Fibroblast of lung (primary cell): ENCODE results near the gene APOL4. TPM values are rescaled to one million over a fixed set of nuclear protein-coding genes. Genes with fewer than 3 reads are reported as not detected.

ENCODE experiments used
- DNase-seq, 2 donors: peaks; one replicate each; pipeline versions ENCODE4 v3.0.0 to v3.0.0-alpha.2; 2010; ENCODE audit warnings: low read depth in 2 of 2
- H2AFZ ChIP-seq: 2 replicates; pipeline ENCODE4 v1.5.1; 2012; ENCODE audit warnings: low read length, control low read depth, inconsistent platforms
- H3K27ac ChIP-seq: 2 replicates; pipeline ENCODE4 v1.5.1; 2011; ENCODE audit warnings: low read length, control low read depth; ENCODE audit not compliant: insufficient read depth
- H3K27me3 ChIP-seq: 2 replicates; pipeline ENCODE4 v1.5.1; 2011; ENCODE audit warnings: mild to moderate bottlenecking, low read length; ENCODE audit not compliant: control insufficient read depth, insufficient read depth
- H3K36me3 ChIP-seq: 2 replicates; pipeline ENCODE4 v1.5.1; 2011; ENCODE audit warnings: low read length; ENCODE audit not compliant: control insufficient read depth, insufficient read depth
- H3K4me1 ChIP-seq: 2 replicates; pipeline ENCODE4 v1.5.1; 2011; ENCODE audit warnings: low read length; ENCODE audit not compliant: control insufficient read depth, insufficient read depth; ENCODE audit errors: extremely low read depth
- H3K4me2 ChIP-seq: 2 replicates; pipeline ENCODE4 v1.5.1; 2011; ENCODE audit warnings: low read length, control low read depth; ENCODE audit not compliant: insufficient read depth; ENCODE audit errors: extremely low read depth
- H3K4me3 ChIP-seq, 4 experiments: fragments of 200-600 bp in 1 of 4; sonication (generic) in 1 of 4; replicated peaks in 1 of 4; 2 replicates each; pipeline ENCODE4 v1.5.1; 2011 to 2016; ENCODE audit warnings: low read length in 4 of 4, low read depth in 3 of 4, mild to moderate bottlenecking in 3 of 4, control low read depth in 2 of 4, inconsistent platforms in 1 of 4, mixed read lengths in 1 of 4; ENCODE audit not compliant: insufficient read depth in 1 of 4; ENCODE audit errors: control extremely low read depth in 1 of 4
- H3K79me2 ChIP-seq: 2 replicates; pipeline ENCODE4 v1.5.1; 2012; ENCODE audit warnings: mild to moderate bottlenecking, low read length, inconsistent platforms; ENCODE audit not compliant: control insufficient read depth, insufficient read depth
- H3K9ac ChIP-seq: 2 replicates; pipeline ENCODE4 v1.5.1; 2011; ENCODE audit warnings: mild to moderate bottlenecking, low read length, control low read depth; ENCODE audit not compliant: insufficient read depth
- H3K9me3 ChIP-seq: 2 replicates; pipeline ENCODE4 v1.5.1; 2012; ENCODE audit warnings: low read depth, low read length; ENCODE audit not compliant: control insufficient read depth, insufficient read depth
- H4K20me1 ChIP-seq: 2 replicates; pipeline ENCODE4 v1.5.1; 2011; ENCODE audit warnings: low read length; ENCODE audit not compliant: control insufficient read depth, insufficient read depth; ENCODE audit errors: extremely low read depth
- CTCF ChIP-seq, 2 donors: IDR thresholded peaks in 1 of 2; conservative IDR thresholded peaks in 1 of 2; 1 replicate in 1 of 2; 2 replicates in 1 of 2; pipeline ENCODE4 v1.5.1; 2011 to 2012; ENCODE audit warnings: low read length in 2 of 2, control low read depth in 1 of 2, inconsistent platforms in 1 of 2, low read depth in 1 of 2, mild to moderate bottlenecking in 1 of 2
- EZH2 ChIP-seq: IDR thresholded peaks from 2 replicates; pipeline ENCODE4 v1.5.1; 2012; ENCODE audit warnings: low read length, control low read depth, mild to moderate bottlenecking; ENCODE audit errors: missing control alignments
- polyA plus RNA-seq, 2 donors: library from polyadenylated mRNA; depleted of rRNA in 1 of 2; stranded (reverse) in 1 of 2; unstranded in 1 of 2; fragments of >200 nt; gene quantifications; 2 replicates each; pipeline ENCODE4 v1.2.1, GENCODE V29; 2011 to 2012; ENCODE audit warnings: missing spikeins in 1 of 2
- total RNA-seq: library from RNA; depleted of rRNA; stranded (reverse); fragments of >200 nt; gene quantifications from 2 replicates; pipeline ENCODE4 v1.2.1, GENCODE V29; 2014

The APOL4 gene
- total and polyA plus RNA-seq, 2 donors (not counting 1 experiment from before 2014, with no cell fraction given) = 0.31 to 2.0 TPM

- Histone ChIP-seq H3K4me3 (no peak overlapping the region), H2AFZ (no peak overlapping the region), H3K4me2 (no peak overlapping the region), H3K36me3 (no peaks in the 10 kb centered on the region), H4K20me1 (no peaks in the 10 kb centered on the region), H3K4me1 (no peaks in the 10 kb centered on the region), H3K9me3 (no peaks in the 10 kb centered on the region), H3K27me3 (peaks cover 2% of the 10 kb centered on the region), H3K9ac (no peak overlapping the region), H3K27ac (no peak overlapping the region), H3K79me2 (no peaks in the 10 kb centered on the region)
- TF ChIP-seq EZH2 (no peak), CTCF (conservative IDR thresholded peaks at IDR 0.05 in 1 of 2, IDR thresholded peaks at IDR 0.05 in 1 of 2; ENCODE audit: low read depth in 1 of 2, low read length in 2 of 2) (peak; percentile 73 to 89)
- peak; percentile 35 to 71 for DNase-seq
Observed at GRCh38 chr22:36180038-36180880, 21.4 kb downstream of the APOL4 start.

DNA sequence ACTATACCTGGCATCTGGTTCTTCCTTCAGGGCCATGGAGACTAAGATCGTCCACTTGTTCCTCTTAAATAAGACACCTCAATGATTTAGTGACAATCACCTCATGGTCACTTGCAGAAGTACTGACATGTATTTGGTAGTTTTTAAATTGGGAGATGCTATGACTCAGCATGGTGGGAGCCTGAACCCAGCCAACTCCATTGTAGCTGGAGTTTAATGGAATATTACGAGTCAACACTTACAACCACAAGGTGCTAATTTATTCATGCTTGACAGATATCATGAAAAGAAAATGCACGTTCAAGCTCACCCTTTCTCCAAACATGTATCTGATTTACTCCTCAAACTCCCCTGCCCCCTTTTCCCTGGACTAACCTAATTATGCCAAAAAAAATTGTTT, 24.4 kb downstream of the APOL4 start:
- Histone ChIP-seq H3K4me2 (no peak overlapping the region), H3K79me2 (no peaks in the 10 kb centered on the region), H3K4me3 (no peak overlapping the region), H2AFZ (no peak overlapping the region), H3K27me3 (peaks cover 2% of the 10 kb centered on the region), H3K27ac (no peak overlapping the region), H3K36me3 (no peaks in the 10 kb centered on the region), H4K20me1 (no peaks in the 10 kb centered on the region), H3K9me3 (no peaks in the 10 kb centered on the region), H3K4me1 (no peaks in the 10 kb centered on the region), H3K9ac (no peak overlapping the region)
- TF ChIP-seq CTCF (conservative IDR thresholded peaks at IDR 0.05 in 1 of 2, IDR thresholded peaks at IDR 0.05 in 1 of 2; ENCODE audit: low read depth in 1 of 2, low read length in 2 of 2) (no peak), EZH2 (no peak)
- DNase-seq = no peak

GRCh38 chr22:36175892-36176291, 25.7 kb downstream of the APOL4 start:
- no peak overlapping the region for H3K27ac ChIP-seq
- H2AFZ ChIP-seq = no peak overlapping the region
- H3K9ac ChIP-seq = no peak overlapping the region
- no peaks in the 10 kb centered on the region for H3K36me3 ChIP-seq
- no peak overlapping the region for H3K4me3 ChIP-seq
- H4K20me1 ChIP-seq = no peaks in the 10 kb centered on the region
- no peaks in the 10 kb centered on the region for H3K27me3 ChIP-seq
- H3K4me2 ChIP-seq = no peak overlapping the region
- H3K79me2 ChIP-seq = no peaks in the 10 kb centered on the region
- no peak for DNase-seq
- no peak for TF ChIP-seq EZH2
- TF ChIP-seq CTCF (conservative IDR thresholded peaks at IDR 0.05 in 1 of 2, IDR thresholded peaks at IDR 0.05 in 1 of 2; ENCODE audit: low read depth in 1 of 2, low read length in 2 of 2) = no peak
- no peaks in the 10 kb centered on the region for H3K4me1 ChIP-seq
- H3K9me3 ChIP-seq = no peaks in the 10 kb centered on the region
